CD4-positive, alpha-beta T cell treated with Interleukin-12 subunit alpha and Interleukin-12 subunit beta, for 1 hour (primary cell): Measurements from ENCODE around the gene KCNMA1.

ENCODE experiments used
- DNase-seq: peaks from one replicate; pipeline ENCODE4 v3.0.0-alpha.2; 2020

KCNMA1 gene

DNA sequence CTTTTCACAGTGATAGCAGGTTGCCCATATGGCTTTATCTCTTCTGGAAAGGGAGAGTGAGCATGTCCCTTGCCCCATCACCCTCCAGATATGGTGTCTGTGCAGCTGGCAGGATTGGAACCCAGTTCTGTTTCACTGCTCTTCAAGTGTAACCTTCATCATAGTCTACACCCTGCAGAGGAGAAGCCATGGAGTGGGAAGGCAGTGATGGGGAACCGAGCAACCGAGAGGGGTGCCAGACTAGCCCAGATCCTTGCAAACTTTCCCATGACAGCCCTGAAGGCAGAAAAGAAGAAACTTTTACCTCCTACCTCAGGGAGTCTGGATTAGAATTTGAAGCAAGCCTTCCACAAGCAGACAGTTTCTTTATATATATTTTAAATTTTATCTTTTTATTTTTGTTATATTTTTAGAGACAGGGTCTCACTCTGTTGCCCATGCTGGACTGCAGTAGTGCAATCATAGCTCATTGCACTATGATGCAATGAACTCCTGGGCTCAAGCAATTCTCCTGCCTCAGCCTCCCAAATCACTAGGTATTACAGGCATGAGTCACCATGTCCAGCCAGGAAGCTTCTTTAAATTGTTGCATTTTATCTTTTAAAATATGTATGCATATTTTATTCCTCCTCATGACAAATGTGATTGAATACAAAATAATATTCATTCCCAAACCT, 133.3 kb downstream of the KCNMA1 start:
- DNase-seq, result no peak

DNA sequence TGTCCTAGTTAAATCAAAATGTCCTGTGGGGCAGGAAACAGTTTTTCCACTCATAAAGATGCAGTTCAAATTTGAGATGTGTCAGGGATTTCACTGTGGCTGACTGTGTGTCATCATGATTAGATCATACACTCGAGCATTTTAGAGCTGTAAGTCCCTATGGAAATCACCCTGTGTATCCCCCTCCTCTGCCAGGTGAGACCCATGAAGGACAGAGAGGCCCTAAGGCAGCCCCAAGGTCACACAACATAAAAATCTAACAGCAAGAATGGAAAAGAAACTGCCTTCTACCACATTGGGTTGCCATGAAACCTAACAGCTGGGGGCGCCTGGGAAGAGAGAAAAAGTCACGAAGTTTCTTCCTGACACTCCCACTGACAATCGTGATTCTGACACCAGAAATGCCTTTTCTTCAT, 135.8 kb downstream of the KCNMA1 start:
- DNase-seq, result no peak

DNA sequence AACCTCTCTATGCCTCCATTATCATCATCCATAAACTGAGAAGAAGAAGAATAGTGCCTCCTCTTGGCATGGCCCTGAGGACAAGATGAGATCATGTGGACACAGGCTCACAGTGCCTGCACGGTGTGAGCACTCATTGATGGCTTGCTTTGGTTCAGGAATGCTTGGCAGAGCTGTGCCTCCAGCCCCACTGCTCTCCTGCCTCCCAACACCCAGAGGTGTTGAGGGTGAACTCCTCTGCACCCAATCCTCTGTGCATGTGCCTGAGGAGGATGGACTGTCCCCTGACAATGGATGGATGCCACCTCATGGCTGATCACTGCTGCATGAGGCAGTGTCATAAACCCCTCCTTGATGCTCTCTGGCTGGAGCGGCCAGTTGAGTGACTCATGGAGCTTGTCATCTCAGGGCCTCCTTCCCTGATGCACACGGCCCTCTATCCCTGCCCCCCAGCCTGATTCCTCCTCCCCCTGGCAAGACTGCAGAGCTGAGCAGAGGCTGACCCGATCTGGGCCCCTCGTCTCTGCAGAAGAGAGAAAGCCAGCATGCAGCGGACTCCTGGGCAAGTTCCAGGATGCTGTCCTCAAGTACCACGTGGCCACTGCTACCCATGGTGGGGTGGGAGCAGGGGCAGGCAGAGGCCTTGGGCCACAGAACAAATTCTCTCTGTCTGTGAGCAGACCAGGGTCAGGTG, 136.3 kb downstream of the KCNMA1 start:
- DNase-seq, result no peak

DNA sequence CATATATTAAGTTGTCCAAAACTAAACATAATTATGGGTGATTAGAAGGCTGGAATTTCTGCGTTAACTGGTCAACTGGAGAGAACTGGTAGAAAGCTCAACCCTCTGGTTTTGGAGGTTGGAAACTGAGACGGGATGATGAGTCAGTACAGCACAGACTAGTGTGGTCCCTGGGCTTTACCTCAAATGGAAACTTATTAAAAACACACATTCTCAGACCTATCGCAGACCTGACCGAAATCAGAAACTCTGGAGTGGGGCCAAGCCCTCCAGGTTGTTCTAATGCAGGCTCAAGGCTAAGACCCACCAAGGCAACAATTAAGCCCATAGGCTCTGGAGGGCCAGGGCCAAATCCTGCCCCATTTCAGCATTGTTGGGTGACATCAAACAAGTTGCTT, 136.9 kb downstream of the KCNMA1 start:
- no peak for DNase-seq

DNA sequence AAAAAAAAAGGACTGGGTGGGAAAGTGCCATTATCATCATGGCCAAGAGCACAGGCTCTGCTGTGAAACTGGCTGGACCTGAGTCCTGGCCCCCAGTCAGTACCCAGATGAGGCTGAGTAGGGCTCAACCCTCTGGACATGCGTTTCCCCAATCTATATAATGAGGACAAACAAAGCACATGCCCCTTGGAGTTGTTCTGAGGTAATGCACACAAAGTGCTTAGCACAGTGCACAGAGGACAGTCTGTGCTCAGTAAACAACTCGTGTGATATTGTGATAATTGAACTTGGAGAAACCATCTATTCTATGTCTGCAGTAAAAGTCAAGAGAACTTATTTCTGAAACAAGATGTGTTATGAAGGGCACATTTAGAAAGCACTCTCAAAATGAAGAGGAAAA, 138.8 kb downstream of the KCNMA1 start:
- no peak for DNase-seq

DNA sequence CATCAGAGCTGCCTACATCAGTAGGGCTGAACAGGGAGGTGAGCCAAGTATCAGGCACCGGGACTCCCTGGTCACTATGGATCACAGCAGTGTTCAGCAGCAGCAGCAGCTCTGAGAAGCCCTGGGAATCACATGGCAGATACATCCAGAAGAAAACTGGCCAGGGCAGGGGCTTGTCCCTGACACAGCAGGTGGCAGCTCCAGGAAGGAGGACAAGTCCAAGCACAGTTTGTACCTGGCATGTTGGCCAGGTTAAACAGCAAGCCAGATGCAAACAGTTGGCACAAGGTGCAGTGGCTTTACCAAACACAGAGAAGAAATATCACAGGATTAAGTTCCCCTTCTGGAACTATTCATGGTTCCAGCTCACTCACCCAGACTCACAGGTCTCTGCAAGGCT, 139.4 kb downstream of the KCNMA1 start:
- DNase-seq, result no peak

DNA sequence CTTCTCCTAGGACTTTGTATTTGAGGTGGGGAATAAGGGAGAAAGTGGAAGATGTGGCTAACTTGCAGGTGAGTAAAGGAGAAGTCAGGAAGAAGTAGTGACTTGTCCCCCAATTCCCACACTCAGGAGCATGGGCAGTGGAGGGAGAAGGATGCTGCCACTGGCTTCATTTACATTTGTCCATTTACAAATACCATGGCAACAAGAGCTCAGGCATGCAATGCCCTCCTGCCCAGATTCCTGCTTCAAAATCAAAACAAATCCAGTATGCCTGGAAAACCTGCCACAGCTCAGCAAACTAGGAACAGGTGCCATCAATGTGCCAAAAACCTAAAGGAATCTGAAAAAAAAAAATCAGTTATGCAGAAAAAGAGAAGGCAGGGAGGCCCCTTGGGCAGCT, 139.9 kb downstream of the KCNMA1 start:
- no peak for DNase-seq

DNA sequence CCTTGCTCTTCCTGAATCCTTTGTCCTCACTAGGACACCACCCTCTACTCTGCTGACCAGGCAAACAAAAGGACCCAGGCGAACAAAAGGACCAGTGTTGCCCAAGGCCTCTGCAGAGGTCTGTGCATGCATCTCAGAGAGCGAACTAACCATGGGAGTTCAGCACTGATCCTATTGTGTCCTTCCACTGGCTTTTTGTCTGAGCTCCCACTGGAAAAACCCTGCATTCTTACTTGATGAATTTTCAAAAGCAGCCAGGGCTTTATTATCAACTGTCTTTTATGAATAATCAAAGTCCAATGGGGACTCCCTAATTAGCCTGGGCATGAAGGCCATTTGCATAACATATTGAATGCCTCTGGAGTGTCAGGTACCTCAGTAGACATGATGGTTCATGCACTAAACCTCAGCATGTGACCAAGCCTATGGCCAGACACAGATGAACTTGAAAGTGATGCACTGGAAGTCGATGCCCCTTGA, 140.6 kb downstream of the KCNMA1 start:
- DNase-seq, result no peak

DNA sequence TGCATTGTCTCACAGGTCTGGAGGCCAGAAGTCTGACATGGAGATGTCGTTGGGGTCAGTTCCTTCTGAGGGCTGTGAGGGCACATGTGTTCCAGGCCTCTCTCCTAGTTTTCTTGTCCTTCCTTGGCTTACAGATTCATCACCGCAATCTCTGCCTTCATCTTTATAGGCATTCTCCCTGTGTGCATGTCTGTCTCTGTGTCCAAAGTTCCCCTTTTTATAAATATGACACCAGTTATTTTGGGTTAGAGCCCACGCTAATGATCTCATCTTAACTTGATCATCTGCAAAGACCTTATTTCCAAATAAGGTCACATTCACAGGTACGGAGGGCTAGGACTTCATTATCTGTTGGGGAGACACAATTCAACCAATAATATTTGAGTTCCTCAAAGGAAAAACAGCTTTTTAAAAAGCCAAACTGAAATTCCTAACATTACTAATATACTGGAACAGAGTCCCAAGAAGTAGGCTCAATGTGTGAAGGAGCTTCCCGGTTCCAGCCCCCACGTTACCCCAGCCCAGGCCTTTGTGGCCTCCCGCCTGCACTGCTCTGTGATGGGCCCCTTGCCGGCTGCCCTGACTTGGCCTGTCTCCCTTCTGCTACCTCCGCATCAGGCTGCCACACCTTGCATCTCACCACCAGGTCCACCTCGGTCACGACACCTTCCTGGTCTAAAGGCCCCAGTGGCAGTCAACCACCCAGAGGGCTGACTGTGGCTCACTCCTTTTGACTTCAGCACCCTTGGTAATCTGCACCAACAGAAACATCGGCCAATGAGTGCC, 142.7 kb downstream of the KCNMA1 start:
- no peak for DNase-seq

DNA sequence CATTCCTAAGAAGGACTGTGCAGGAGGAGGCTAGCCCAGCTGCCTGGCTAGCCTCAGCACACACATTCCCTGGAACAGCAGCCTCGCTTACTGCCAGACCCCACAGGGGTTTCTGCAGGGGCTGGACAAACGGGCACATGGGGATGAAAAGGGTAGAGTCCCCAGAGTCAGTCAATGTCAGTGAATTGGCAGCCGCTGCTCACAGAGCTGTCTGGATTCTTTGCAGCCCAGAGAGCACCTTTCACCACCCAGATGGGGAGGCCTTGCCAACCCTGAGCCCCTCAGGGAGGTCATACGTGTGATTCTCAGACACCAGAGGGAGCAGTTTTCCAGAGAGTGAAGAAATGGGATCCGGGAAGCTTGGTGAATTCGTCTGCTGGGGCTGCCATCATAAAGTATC, 143.3 kb downstream of the KCNMA1 start:
- DNase-seq, result no peak

DNA sequence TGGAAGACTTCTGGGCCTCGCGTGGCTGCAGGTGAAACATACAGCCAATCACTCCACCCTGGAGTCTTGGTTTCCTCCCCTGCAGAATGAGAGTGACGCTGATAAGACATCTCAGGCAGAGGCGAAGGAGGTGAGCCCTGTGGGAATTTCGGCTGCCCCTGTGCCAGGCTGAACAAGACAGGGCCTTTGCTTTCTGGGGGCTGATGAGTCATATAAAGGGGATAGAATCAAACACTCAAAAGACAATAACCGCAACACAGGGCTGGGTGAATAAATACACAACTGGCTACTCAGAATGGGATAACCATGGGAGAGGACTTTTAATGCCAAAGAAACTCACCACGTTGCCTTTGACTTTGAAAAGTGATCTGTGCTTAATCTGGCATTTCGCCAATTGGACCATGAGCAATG, 143.8 kb downstream of the KCNMA1 start:
- no peak for DNase-seq

DNA sequence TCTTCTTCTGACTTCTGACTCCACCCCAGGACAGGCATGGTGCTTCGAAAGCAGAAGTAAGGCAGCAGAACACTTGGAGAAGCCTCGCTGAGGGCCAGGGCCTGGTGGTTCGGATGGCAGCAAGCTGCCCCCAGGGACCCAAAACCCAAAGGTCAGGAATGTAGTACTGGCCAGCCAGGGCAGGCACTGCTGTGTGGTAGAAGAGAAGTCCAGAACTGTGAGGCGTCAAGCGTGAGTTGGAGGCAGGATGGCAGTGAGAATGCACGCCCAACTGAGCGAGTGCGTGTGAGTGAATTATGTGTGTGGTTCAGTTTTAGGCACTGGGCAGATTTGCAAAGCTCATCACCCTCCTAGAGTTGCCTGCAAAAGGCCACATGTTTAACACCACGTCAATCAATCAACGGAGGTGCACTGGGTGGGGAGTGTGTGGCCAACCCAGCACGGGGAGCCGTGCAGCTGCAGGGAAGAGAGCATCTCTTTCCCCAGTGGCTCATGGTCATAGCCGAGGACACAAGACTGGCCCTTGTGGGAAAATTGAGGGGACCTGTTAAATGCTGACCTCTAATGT, 144.3 kb downstream of the KCNMA1 start:
- no peak for DNase-seq

DNA sequence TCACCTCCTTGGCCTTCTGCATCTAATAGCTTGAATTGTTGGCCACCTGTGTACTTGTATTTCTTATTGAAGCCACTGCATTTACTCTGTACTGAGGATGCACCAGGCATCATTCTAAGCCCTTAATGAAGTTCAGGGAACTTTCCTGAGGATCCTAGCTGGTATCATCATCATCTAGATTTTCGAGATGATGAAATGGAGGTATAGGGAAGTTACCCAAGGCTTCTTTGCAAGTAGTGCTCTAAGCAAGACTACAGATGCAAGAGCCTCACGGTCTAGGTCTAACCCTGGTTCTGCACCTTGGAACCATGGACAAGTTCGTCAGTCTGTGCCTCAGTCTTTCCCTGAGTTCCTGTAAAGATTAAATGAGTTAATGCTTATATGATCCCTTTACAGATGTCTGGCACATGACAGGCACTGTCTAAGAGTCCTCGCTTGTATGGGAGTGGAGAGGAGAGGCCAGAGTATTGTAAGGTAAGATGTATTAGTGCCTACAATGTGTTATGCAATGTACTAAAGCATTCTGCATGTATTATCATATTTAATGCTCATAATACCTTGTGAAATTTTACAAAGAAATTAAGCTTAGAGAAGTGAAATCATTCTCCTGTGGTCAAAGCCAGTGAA, 145.1 kb downstream of the KCNMA1 start:
- no peak for DNase-seq

DNA sequence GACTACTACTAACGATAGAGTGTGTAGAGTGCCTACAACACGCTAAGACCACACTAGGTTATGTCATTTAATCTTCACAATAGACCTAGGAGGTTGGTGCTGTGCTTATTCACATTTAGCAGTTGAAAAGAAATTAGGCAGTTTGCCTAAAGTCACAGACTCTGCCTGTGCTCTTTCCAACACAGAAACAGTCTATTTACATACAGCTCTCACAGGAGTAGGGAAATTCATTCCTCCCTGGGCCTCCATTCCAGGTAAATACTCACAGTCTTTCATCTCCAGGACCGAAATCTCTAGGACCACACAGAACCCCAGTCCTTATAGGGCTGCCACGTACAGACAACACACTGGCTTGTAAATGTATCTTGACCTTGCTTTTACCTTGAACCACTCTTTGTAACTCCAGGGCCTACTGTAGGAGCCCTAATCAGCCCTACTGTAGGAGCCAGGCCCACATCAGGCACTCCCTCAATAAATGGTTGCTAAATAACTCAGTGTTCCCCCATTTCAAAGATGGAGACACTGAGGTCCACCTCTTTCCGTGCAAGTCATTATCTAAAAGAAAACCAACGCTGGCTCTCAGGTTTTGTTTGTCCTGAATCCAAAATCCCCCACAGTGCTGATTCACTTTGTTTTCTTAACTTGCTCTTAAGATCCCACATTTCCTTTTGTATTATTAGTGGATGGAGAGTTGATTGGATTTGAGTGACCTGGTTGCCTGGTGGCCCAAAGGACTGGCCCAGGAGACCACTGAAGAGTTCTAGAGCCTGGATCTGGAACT, 146.9 kb downstream of the KCNMA1 start:
- DNase-seq, result no peak

DNA sequence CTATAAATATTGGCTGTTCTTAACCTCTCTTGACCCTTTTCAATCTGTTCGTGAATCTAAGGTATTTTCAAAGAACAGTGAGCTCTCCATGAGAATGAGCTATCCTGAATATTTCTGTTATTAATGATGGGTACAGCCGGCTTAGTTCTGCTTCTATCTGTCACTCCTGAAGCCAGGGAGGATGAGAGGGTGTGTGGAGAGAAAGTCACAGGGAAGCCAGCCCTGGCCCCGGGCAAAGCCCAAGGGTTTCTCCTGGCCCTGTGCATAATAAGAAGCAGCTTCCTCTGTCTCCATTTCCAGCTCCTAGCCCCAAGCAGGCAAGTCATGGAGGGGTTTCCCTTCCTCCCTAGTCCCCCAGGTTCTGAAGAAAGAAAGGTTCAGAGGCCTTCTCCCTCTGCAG, 151.1 kb downstream of the KCNMA1 start:
- no peak for DNase-seq

DNA sequence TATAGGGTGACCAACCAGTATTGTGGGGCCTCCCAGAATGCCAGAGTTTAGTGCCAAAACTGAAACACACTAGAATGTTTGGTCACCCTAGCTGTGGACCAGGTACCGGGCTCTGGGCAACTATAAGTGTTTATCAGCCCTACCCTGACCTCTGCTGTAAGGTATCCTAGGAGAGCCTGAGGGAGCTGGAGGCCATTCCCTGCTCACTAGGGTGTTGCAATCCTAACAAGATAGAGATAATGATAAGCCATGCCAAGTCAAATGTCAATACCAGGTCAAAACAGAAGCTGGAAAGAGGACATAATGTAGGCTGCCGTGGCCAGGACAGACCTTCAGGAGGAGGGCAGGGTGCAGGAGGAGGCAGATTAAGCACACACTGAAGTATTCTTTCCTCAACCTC, 151.8 kb downstream of the KCNMA1 start:
- DNase-seq, result no peak

DNA sequence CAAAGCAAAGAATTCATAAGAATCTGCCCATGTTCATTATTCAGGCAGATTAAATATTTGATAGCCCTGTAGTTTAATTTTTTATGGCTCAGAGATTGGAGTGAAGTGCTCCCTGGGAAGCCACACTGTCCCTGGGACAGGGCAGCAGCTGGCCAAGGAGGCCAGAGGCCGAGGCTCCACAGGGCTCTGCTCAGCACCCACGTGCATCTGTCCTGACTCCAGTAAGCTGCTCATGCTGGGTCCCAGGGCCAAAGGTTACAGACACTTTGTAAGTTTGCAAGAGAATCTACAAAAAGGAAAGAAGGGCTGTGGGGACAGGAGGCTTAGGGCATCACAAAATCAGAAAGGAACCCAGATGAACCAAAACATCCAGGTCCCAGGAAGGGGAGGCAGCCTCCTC, 155.5 kb downstream of the KCNMA1 start:
- no peak for DNase-seq

DNA sequence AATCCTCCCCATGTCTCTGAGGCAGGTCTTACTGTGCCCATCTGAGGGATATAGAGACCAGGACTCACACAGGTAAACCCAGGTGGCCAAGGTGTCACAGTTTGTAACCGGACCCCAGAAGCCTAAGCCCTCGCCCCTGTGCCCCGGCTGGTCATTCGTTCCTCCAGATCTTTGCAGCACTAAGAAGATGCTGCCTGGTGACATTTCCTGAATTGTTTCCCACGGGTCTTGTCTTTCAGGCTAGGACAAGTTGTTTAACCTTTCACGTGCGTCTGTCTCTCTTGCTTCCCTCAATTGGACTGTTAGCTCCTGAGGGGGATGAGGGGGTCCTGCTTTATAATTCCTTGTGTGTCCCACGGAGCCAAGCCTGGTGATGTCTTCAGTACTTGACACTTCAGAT, 158.0 kb downstream of the KCNMA1 start:
- DNase-seq, result no peak

DNA sequence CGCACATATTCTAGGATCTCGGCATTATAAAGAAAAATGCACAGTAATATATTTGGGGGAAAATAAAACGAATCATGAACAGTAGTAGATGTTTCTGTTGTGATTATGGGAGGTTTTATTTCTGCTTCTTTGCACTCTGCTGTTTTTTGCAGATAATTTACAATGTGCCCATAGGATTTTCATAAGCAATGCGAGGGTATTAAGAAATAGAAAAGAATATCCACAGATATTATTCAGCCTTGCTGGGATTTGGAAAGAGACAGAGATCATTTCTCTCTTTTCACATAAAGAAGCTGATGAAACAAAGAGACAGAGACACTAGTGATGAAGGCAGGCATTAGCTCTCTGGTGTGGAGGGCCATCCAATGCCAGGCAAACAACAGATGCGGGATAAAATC, 158.6 kb downstream of the KCNMA1 start:
- no peak for DNase-seq

DNA sequence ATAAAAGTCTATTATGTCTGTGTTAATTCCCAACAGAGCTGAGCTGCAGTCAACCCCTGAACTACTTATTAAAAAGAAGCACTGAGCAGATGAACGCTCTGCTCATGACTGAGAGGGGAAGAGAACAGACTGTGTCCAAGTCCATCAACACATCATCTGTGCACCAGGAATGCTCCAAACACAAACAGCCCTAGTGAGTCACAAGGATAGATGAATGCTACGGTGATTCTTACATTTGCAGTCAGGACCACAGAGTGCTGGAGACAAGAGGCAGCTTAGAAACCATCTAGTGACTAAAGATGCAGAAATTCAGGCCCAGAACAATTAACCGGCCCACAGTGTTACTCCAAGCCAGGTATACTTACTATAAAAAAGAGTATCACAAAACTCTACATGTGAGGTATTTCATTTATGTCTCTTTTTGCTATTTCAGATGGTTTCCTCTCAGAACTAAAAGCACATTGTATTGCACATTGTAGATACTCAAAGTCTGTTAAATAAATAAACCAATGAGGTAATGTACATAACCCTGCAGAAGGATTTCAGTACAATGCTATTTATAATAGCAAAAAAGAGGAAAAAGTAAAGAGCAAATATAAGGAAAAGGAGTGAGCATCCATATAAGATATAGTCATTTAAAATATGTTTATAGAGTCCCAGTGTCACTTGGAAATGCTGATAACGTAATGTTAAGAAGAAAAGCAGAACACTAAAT, 159.2 kb downstream of the KCNMA1 start:
- no peak for DNase-seq

DNA sequence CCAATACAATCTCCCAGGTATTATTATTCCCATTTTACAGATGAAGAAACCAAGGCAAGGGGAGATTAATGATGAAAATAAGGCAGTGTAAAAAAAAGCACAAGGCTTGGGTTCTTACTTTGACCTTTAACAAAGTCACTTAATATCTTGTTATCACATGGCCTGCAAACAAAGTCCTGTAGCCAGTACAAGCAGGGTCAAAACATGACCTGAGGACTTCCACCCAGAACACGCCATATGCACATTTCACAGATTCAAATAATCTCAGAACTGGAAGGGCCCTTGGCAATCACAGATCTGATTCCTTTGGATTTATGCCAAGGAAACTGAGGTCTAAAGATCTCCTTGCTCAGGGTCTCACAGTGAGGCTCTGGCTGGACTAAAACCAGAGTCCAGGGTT, 162.1 kb downstream of the KCNMA1 start:
- no peak for DNase-seq

DNA sequence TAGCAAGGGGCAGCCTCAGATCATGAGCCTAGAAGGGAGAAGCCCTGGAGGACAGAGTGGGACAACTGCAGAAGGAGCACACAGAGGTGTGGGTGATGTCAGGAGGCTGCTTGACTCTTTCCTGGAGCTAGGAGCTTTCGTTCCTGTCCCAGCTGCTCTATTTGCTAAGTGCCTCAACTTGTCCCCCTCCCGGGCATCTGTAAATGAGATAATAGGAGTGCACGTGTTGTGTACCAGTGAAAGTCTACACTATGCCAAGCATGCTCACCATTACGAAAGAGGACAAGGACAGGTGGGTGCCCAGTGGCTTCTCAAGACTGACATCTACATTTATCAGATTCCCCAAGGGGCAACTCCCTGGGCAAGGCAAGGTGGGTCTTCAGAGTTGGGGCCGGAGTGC, 162.7 kb downstream of the KCNMA1 start:
- DNase-seq, result no peak
